Measurements from ENCODE around the gene DUSP18.

DNA sequence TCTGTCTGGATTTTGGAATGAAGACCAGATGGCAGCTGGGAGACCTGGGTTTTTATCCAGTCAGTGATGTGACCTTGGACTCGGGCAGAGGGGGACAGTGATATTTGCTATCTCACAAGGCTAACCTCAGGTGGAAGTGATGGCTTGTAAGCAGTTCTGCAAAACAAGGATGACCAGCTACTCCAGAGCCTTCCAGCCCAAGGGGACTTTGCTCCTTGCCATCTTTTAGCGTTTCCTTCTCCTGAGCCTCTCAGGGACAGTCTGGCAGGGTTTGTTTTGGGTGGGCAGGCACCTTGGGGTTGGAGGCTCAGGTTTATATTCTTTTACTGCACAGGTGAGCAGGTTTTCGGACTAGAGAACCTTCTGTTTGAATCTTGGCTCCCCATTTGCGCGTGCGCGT, 17.5 kb upstream of the DUSP18 start:
- TF ChIP-seq POLR2AphosphoS5 (IDR thresholded peaks at IDR 0.05; ENCODE audit: low read depth, low read length) (no peak), POLR2A (IDR thresholded peaks at IDR 0.05; ENCODE audit: low read depth, low read length) (no peak)
